HG02678 (cell line): Measurements from ENCODE around the gene PPP1R9A.

Source experiments
- ATAC-seq: cut with Tn5 transposase; IDR thresholded peaks from one replicate; pipeline ENCODE4 v1.9.1; 2021; ENCODE audit warnings: mild to moderate bottlenecking, moderate library complexity; ENCODE audit not compliant: unreplicated experiment

The PPP1R9A gene

GRCh38 chr7:94907026-94907810, at the start of gene PPP1R9A:
Gene PPP1R9A, plus strand, starts transcription at chr7:94907594. Its CDS starts 2,520 bp downstream, at chr7:94910114.
- ATAC-seq, result no peak

GRCh38 chr7:94871132-94871531, 36.3 kb upstream of the PPP1R9A start:
- ATAC-seq, result no peak

DNA sequence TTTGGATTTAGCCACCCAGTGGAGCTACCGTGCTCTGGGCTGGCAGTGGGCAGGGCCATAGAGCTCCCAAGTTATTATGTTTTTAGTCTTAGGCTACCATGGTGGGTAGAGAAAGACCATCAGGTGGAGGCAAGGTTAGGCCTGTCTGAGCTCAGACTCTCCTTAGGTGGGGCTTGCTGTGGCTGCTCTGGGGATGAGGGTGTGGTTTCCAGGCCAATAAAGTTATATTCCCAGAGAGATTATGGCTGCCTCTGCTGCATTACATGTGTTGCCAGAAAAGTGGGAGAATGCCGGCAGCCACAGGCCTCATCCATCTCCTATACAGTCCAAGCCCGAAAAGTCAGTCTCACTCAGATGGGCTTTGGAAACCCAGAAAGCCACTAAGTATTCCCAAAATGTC, 34.2 kb upstream of the PPP1R9A start:
- no peak for ATAC-seq

DNA sequence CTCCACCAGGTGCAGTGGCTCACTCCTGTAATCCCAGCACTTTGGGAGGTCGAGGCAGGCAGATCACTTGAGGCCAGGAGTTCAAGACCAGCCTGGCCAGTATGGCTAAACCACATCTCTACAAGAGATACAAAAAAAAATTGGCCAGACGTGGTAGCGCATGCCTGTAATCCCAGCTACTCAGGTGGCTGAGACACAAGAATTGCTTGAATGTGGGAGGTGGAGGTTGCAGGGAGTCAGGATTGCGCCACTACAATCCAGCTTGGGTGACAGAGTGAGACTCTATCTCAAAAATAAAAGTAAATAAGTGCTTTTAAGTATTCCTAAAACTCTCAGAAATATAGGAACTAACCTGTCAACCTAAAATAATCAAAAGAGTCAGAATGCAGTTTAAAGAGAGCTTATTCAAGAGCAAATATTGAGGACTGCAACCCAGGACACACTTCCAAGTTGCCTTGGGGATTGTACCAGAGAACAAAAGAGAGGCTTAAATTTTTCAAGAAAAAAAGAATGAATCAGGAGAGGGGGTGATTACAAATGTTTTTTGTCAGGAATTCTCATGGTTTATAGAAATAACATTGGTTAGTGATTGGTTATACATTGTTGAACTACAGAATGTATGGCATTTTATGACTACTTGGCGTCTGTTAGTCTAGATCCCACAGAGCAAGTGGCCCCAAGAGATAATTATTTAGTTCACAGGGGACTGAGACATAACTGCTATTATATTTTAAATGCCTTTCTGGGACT, 33.2 kb upstream of the PPP1R9A start:
- no peak for ATAC-seq

GRCh38 chr7:94875201-94875600, 32.2 kb upstream of the PPP1R9A start:
- ATAC-seq, result no peak

GRCh38 chr7:94877731-94878670, 29.4 kb upstream of the PPP1R9A start:
- no peak for ATAC-seq

- ATAC-seq, result no peak
Measured at GRCh38 chr7:94882891-94883290, 24.5 kb upstream of the PPP1R9A start.

DNA sequence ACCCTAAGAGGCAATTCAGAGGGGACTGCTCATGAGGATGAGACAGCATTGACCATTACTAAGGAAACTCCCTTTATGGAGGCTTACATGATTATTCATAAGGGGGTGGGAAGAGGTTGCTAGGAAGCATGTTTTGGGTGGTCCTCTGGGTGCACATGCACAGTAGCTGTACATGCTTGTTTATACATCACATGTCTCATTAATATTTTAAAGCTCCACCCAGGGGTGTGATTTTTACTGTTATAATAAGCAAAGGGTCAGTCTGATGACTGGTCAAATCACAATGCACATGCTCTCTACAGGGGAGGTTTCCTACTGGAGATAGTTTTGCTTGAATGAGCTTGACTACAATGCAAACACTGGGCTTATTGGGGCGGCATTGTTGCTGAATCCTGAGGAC, 23.8 kb upstream of the PPP1R9A start:
- no peak for ATAC-seq

- no peak for ATAC-seq
Measured at GRCh38 chr7:94888551-94888950, 18.8 kb upstream of the PPP1R9A start.

GRCh38 chr7:94888995-94889523, 18.3 kb upstream of the PPP1R9A start:
- no peak for ATAC-seq

- ATAC-seq, result no peak
Measured at GRCh38 chr7:94890216-94890615, 17.2 kb upstream of the PPP1R9A start.

DNA sequence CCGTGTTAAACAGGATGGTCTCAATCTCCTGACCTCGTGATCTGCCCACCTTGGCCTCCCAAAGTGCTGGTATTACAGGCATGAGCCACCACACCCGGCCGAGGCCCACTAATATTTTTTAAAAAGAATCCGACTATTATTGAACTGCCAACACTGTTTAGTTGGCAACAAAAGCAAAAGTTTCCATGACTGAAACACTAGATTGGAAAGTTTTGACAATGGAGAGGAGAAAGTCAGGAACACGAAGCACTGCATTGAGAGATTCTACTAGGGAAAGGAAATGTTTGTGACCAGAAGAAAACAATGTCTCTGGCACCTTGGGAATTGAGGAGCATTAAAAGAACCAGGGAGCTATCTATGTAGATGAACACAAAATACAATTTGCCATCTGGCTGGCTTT, 13.7 kb upstream of the PPP1R9A start:
- no peak for ATAC-seq

- ATAC-seq, result no peak
Measured at GRCh38 chr7:94897541-94897940, 9.9 kb upstream of the PPP1R9A start.

GRCh38 chr7:94898340-94898739, 9.1 kb upstream of the PPP1R9A start:
- no peak for ATAC-seq

- ATAC-seq, result no peak
Measured at GRCh38 chr7:94901981-94902380, 5.4 kb upstream of the PPP1R9A start.

GRCh38 chr7:94903971-94904370, 3.4 kb upstream of the PPP1R9A start:
- no peak for ATAC-seq

DNA sequence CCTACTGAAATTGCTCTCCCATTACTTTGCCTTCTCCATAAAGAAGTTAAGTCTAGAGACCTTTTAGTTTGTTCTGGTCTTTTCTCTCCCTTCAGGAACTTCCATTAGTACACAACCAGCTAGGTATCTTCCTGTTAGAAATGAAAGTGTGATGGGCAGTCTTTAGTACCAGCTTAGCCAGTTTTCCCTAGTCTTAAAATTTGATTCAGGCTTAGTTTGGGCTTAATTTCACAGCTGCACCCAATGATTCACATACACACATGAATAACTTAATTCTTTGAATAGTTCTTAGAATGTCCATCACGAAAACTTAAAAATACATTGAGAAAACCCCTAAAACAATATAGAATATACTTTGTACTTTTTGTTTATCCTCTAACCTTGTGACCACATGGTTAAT, 2.4 kb upstream of the PPP1R9A start:
- ATAC-seq, result no peak

DNA sequence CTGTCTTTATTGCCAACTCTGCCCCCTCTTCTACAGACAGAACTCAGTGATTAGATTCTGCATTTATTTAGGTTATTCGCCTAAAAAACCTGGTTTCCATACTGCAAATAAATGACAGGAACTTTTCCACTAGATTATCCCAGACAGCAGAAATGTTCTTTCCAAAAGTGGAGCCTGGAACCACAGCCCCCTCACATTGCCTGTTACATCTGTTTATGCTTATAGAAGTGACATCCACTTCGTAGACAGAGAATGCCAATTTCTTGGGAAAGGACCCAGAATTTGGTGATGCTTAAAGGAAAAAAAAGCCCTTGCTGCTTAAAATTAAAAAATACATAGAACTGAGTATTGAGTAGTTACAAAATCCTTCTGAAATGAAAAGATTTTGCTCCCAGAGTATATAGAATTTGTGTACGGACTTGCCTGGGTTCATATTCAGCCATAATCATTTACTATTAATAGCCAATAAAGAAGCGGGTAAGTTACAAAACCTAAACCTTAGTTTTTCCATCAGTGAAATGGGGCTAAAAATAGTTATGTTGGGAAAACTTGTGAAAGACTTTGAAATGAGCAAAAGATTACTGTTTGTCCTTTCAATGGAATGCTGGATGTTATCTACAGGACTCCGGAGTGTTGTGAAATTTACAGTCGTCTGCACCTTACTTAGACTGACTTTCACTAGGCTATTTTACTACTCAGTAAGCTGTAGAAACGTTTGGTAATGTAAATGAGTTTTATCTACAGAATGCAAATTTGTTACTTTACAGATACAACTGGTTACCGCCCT, 1.1 kb upstream of the PPP1R9A start:
- ATAC-seq, result no peak

GRCh38 chr7:94907811-94908322, 473 bp downstream of the PPP1R9A start:
- ATAC-seq, result no peak
